BLaER1 (cell line): ENCODE results near the gene DPF3.

Experiments used
- H3K27ac ChIP-seq: shearing (Covaris generic); formaldehyde crosslinking; 2 replicates; pipeline ENCODE4 v1.8.1; 2022
- H3K27me3 ChIP-seq: shearing (Covaris generic); formaldehyde crosslinking; 2 replicates; pipeline ENCODE4 v1.8.1; 2022
- H3K36me3 ChIP-seq: shearing (Covaris generic); formaldehyde crosslinking; 2 replicates; pipeline ENCODE4 v1.8.1; 2022
- H3K4me1 ChIP-seq: shearing (Covaris generic); formaldehyde crosslinking; 2 replicates; pipeline ENCODE4 v1.8.1; 2022
- H3K4me2 ChIP-seq: shearing (Covaris generic); formaldehyde crosslinking; 2 replicates; pipeline ENCODE4 v1.8.1; 2022
- H3K4me3 ChIP-seq: shearing (Covaris generic); formaldehyde crosslinking; 2 replicates; pipeline ENCODE4 v1.8.1; 2022
- H3K9ac ChIP-seq: shearing (Covaris generic); formaldehyde crosslinking; 2 replicates; pipeline ENCODE4 v1.8.1; 2022
- H3K9me3 ChIP-seq: shearing (Covaris generic); formaldehyde crosslinking; 2 replicates; pipeline ENCODE4 v1.8.1; 2022
- H4K20me1 ChIP-seq: shearing (Covaris generic); formaldehyde crosslinking; 2 replicates; pipeline ENCODE4 v1.8.1; 2022
- Cebpa-rat ChIP-seq: shearing (Covaris generic); IDR thresholded peaks from 2 replicates; pipeline ENCODE4 v1.8.1; 2022

Gene DPF3

DNA sequence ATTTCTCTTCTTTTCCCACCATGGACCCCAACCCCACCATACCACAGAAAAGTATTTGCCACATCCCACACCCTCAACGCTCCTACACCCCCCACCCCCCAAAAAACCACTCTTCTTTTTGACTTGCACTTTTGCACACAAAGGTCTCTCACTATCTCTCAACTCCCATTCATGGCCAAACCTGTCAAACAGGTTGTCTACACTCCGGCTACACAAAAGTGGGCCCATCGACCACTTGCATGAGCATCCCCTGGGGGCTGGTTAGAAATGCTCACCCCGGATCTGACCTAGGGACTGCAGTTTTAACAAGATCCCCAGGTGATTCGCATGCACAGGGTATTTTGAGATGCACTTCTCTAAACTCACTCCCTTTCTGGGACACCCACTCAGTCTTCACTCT, 248.2 kb downstream of the DPF3 start:
- Histone ChIP-seq H3K4me1 (no peaks in the 10 kb centered on the region), H3K27me3 (no peaks in the 10 kb centered on the region), H3K36me3 (no peaks in the 10 kb centered on the region), H3K9me3 (no peaks in the 10 kb centered on the region), H3K9ac (no peak overlapping the region), H4K20me1 (no peaks in the 10 kb centered on the region), H3K4me2 (no peak overlapping the region), H3K27ac (no peak overlapping the region), H3K4me3 (no peak overlapping the region)
- no peak for TF ChIP-seq Cebpa-rat

DNA sequence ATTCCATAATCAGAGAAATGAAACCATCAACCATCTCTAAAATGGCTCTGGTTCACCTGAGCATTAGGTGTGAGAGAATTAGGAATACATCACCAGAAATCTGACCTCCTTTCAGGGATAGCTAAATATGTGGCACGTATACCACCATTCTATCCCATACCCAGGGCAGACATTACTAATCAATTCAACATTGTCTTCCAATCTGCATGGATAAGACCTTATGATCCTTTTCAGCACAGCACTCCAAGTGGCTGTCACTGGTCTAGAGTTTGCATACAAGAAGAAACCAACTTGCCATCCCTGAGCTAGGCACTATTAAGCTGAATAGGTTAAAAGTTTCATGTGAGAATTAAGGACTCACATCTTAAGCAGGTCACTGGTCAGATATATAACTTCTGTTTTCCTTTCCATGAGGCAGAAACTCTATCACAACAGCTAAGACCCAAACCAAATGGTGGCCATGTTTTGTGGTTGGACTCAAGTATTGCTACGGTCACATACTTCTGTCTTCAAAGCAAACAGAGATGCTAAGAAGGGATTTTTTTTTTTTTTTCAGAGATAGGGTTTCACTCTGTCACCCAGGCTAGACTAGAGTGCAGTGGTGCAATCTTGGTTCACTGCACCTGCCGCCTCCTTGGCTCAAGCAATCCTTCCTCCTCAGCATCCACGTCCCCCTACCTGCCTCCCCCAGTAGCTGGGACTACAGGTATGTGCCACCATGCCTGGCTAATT, 249.0 kb downstream of the DPF3 start:
- no peak for TF ChIP-seq Cebpa-rat
- no peak overlapping the region for H3K27ac ChIP-seq

GRCh38 chr14:72644038-72644437, 249.9 kb downstream of the DPF3 start:
- TF ChIP-seq Cebpa-rat, result no peak
- Histone ChIP-seq H3K9me3 (peaks cover 6% of the 10 kb centered on the region), H3K9ac (no peak overlapping the region), H3K36me3 (no peaks in the 10 kb centered on the region), H3K4me2 (no peak overlapping the region), H4K20me1 (no peaks in the 10 kb centered on the region), H3K4me3 (no peak overlapping the region), H3K27me3 (no peaks in the 10 kb centered on the region), H3K27ac (no peak overlapping the region), H3K4me1 (no peaks in the 10 kb centered on the region)

More for the DNA sequence above, 249.0 kb downstream of the DPF3 start:
- H3K9me3 ChIP-seq, result no peaks in the 10 kb centered on the region
- H3K4me1 ChIP-seq, result no peaks in the 10 kb centered on the region
- no peaks in the 10 kb centered on the region for H3K27me3 ChIP-seq
- no peak overlapping the region for H3K9ac ChIP-seq
- no peaks in the 10 kb centered on the region for H4K20me1 ChIP-seq
- H3K36me3 ChIP-seq, result no peaks in the 10 kb centered on the region
- no peak overlapping the region for H3K4me2 ChIP-seq
- H3K4me3 ChIP-seq, result no peak overlapping the region

GRCh38 chr14:72643317-72643801, 250.5 kb downstream of the DPF3 start:
- H3K27me3 ChIP-seq, result no peaks in the 10 kb centered on the region
- no peaks in the 10 kb centered on the region for H3K36me3 ChIP-seq
- H3K4me1 ChIP-seq, result no peaks in the 10 kb centered on the region
- H3K4me3 ChIP-seq, result no peak overlapping the region
- H3K9ac ChIP-seq, result no peak overlapping the region
- H3K9me3 ChIP-seq, result peaks cover 8% of the 10 kb centered on the region
- TF ChIP-seq Cebpa-rat, result no peak
- H3K4me2 ChIP-seq, result no peak overlapping the region
- no peaks in the 10 kb centered on the region for H4K20me1 ChIP-seq
- no peak overlapping the region for H3K27ac ChIP-seq

- H3K4me1 ChIP-seq, result no peaks in the 10 kb centered on the region
- H3K4me3 ChIP-seq, result no peak overlapping the region
- H3K9me3 ChIP-seq, result peaks cover 8% of the 10 kb centered on the region
- H3K4me2 ChIP-seq, result no peak overlapping the region
- H3K9ac ChIP-seq, result no peak overlapping the region
- no peaks in the 10 kb centered on the region for H3K27me3 ChIP-seq
- TF ChIP-seq Cebpa-rat, result no peak
- H4K20me1 ChIP-seq, result no peaks in the 10 kb centered on the region
- H3K36me3 ChIP-seq, result no peaks in the 10 kb centered on the region
- H3K27ac ChIP-seq, result no peak overlapping the region
Observed at GRCh38 chr14:72640911-72641485, 252.9 kb downstream of the DPF3 start.

GRCh38 chr14:72638021-72638420, 255.9 kb downstream of the DPF3 start:
- H3K36me3 ChIP-seq, result no peaks in the 10 kb centered on the region
- H3K4me3 ChIP-seq, result no peak overlapping the region
- no peak overlapping the region for H3K27ac ChIP-seq
- no peak overlapping the region for H3K9ac ChIP-seq
- H3K27me3 ChIP-seq, result no peaks in the 10 kb centered on the region
- peaks cover 8% of the 10 kb centered on the region for H3K9me3 ChIP-seq
- no peak for TF ChIP-seq Cebpa-rat
- no peak overlapping the region for H3K4me2 ChIP-seq
- no peaks in the 10 kb centered on the region for H4K20me1 ChIP-seq
- H3K4me1 ChIP-seq, result no peaks in the 10 kb centered on the region

DNA sequence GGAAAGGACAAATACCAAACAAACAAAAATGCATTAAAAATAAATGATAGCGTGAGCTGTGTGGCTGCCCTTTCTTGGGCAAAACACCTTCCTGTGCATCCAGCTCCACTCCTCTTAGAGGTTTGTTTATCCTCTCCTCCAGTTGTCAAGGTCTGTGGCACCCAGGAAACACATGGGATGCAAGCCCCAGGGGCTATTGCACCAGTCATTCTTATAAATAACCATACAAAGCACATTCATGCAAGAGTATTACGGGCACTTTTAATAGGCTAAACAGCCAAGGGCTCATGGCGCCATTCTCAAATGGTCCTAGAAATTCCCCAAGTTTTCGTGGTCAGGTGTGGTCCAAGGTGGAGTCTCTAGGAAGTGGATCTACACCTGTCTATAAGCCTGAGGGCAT, 257.0 kb downstream of the DPF3 start:
- Histone ChIP-seq H3K4me2 (no peak overlapping the region), H3K4me3 (no peak overlapping the region), H3K4me1 (no peaks in the 10 kb centered on the region), H3K9ac (no peak overlapping the region), H3K9me3 (peaks cover 8% of the 10 kb centered on the region), H3K27ac (no peak overlapping the region), H3K36me3 (no peaks in the 10 kb centered on the region), H4K20me1 (no peaks in the 10 kb centered on the region), H3K27me3 (no peaks in the 10 kb centered on the region)
- no peak for TF ChIP-seq Cebpa-rat

GRCh38 chr14:72636094-72636493, 257.8 kb downstream of the DPF3 start:
- Histone ChIP-seq H3K4me2 (no peak overlapping the region), H3K36me3 (no peaks in the 10 kb centered on the region), H3K27ac (no peak overlapping the region), H3K9ac (no peak overlapping the region), H3K4me3 (no peak overlapping the region), H3K27me3 (no peaks in the 10 kb centered on the region), H3K4me1 (no peaks in the 10 kb centered on the region), H3K9me3 (peaks cover 8% of the 10 kb centered on the region), H4K20me1 (no peaks in the 10 kb centered on the region)
- TF ChIP-seq Cebpa-rat, result no peak

- no peaks in the 10 kb centered on the region for H3K27me3 ChIP-seq
- no peak overlapping the region for H3K4me2 ChIP-seq
Observed at GRCh38 chr14:72634691-72635616, 258.9 kb downstream of the DPF3 start.

DNA sequence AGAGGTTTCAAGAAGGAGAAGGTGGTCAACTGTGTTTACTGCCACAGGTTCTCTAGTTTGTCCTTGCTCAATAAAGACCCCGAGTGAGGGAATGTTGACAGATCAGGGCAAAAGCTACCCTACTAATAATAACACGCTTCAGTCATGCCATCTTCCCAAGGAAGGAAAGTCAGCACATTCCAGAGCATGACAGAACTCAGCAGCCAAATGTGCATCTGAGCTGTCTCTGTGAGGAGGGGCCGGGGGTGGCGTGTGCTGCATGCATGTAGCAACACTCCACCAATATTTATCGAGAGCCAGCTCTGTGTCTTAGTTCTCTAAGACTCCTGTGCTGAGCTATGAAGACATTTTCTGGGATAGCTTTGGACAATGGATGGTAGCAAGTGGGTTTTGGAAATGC, 260.4 kb downstream of the DPF3 start:
- no peaks in the 10 kb centered on the region for H3K9me3 ChIP-seq
- no peak overlapping the region for H3K27ac ChIP-seq
- no peak for TF ChIP-seq Cebpa-rat
- no peaks in the 10 kb centered on the region for H4K20me1 ChIP-seq
- H3K27me3 ChIP-seq, result no peaks in the 10 kb centered on the region
- no peak overlapping the region for H3K9ac ChIP-seq
- no peaks in the 10 kb centered on the region for H3K36me3 ChIP-seq
- no peaks in the 10 kb centered on the region for H3K4me1 ChIP-seq
- H3K4me2 ChIP-seq, result no peak overlapping the region
- no peak overlapping the region for H3K4me3 ChIP-seq

More at GRCh38 chr14:72634691-72635616, 258.9 kb downstream of the DPF3 start:
- no peak overlapping the region for H3K4me3 ChIP-seq
- H3K36me3 ChIP-seq, result no peaks in the 10 kb centered on the region
- H3K9ac ChIP-seq, result no peak overlapping the region
- H3K9me3 ChIP-seq, result peaks cover 8% of the 10 kb centered on the region
- no peak for TF ChIP-seq Cebpa-rat
- no peaks in the 10 kb centered on the region for H4K20me1 ChIP-seq
- no peak overlapping the region for H3K27ac ChIP-seq
- no peaks in the 10 kb centered on the region for H3K4me1 ChIP-seq
